GM12872 (cell line): Measurements from ENCODE around the gene GIGYF2.

Experiments used
- CTCF ChIP-seq: IDR thresholded peaks from 3 replicates; pipeline ENCODE4 v1.5.1; 2011; ENCODE audit warnings: low read depth, mild to moderate bottlenecking, low read length, moderate library complexity; ENCODE audit not compliant: insufficient read depth

The GIGYF2 gene

GRCh38 chr2:232675381-232675780 is 21.8 kb upstream of the GIGYF2 start:
- no peak for TF ChIP-seq CTCF

- TF ChIP-seq CTCF, result no peak
Observed at GRCh38 chr2:232680006-232680405, 17.1 kb upstream of the GIGYF2 start.

GRCh38 chr2:232681527-232681926 is 15.6 kb upstream of the GIGYF2 start:
- TF ChIP-seq CTCF, result no peak

GRCh38 chr2:232683368-232683767 is 13.8 kb upstream of the GIGYF2 start:
- TF ChIP-seq CTCF, result no peak

GRCh38 chr2:232687382-232688160 is 9.6 kb upstream of the GIGYF2 start:
- no peak for TF ChIP-seq CTCF

GRCh38 chr2:232688201-232688600 is 8.9 kb upstream of the GIGYF2 start:
- TF ChIP-seq CTCF, result no peak

- TF ChIP-seq CTCF, result no peak
Observed at GRCh38 chr2:232689152-232689910, 7.8 kb upstream of the GIGYF2 start.
